GM12891 (cell line): Measurements from ENCODE around the gene SLC44A2.

Experiments used
- POLR2A ChIP-seq: IDR thresholded peaks from 2 replicates; pipeline ENCODE4 v1.6.1; 2011; ENCODE audit warnings: low read depth, low read length, control low read depth
- POLR2AphosphoS5 ChIP-seq: IDR thresholded peaks from 2 replicates; pipeline ENCODE4 v1.6.1; 2011; ENCODE audit warnings: low read depth, low read length, control low read depth

DNA sequence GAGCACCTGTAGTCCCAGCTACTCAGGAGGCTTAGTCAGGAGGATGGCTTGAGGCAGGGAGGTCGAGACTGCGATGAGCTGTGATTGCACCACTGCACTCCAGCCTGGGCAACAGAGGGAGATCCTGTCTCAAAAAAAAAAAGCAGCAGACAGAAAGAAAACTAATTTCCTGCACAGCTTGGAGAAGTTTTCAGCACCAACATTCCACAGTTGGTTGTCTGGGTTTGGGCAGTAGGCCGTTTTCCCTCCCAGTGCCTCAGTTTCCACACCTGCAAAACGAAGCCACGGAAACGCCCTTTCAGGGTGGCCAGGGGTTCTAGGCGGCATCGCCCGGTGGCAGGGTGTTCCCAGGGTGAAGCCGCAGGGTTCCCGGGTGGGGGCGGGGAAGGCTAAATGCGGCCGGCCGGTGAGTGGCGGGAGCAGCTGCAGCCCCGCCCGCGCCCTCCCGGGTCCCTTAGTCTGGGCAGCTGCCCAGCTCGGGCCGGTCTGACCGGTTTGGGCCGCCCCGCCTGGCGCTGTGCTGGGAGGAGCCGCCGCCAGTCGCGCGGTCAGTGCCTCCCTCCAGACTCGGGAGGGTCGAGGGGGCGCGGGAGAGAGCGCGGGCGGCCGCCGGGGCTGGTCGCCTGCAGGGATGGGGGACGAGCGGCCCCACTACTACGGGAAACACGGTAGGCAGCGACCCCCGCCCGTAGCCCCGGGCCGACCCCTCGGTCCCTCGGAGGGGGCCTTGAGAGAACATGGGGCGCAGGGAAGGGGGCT, at the start of gene SLC44A2:
- TF ChIP-seq POLR2A (no peak), POLR2AphosphoS5 (no peak)
